Activated B cell treated with CpG ODN at 0.5 μM for 24 hours (primary cell): ENCODE results near the gene TXNDC2. TPM values are rescaled to one million over a fixed set of nuclear protein-coding genes. Genes with fewer than 3 reads are reported as not detected.

Experiments used
- ATAC-seq: fragments of 200-7000 bp; cut with Tn5 transposase; one replicate; pipeline ENCODE4 v1.10.0; 2021; ENCODE audit warnings: low read depth, mild to moderate bottlenecking, moderate library complexity
- CTCF ChIA-PET: fragments of 350-600 bp; sonication (Branson Sonifier 250); formaldehyde crosslinking; loops from one replicate; lab custom pipeline; 2021; ENCODE audit warnings: antibody characterized with exemption; lab: Charles Lee
- POLR2A ChIA-PET: fragments of 350-600 bp; sonication (Branson Sonifier 250); formaldehyde crosslinking; loops from one replicate; lab custom pipeline; 2021; ENCODE audit warnings: antibody characterized with exemption; lab: Charles Lee
- DNase-seq: peaks from one replicate; pipeline ENCODE4 v3.0.0; 2022
- H3K27ac Mint-ChIP-seq: one replicate; pipeline ENCODE4 v1.8.0; 2020; ENCODE audit warnings: mixed read lengths
- H3K27me3 Mint-ChIP-seq: one replicate; pipeline ENCODE4 v1.8.0; 2021; ENCODE audit warnings: mixed read lengths
- H3K36me3 Mint-ChIP-seq: one replicate; pipeline ENCODE4 v1.8.0; 2021; ENCODE audit warnings: low read depth, mixed read lengths
- H3K4me1 Mint-ChIP-seq: one replicate; pipeline ENCODE4 v1.8.0; 2021; ENCODE audit warnings: mixed read lengths
- H3K4me3 Mint-ChIP-seq: one replicate; pipeline ENCODE4 v1.8.0; 2020; ENCODE audit warnings: mild to moderate bottlenecking, mixed read lengths
- H3K9me3 Mint-ChIP-seq: one replicate; pipeline ENCODE4 v1.8.0; 2020; ENCODE audit warnings: mixed read lengths
- CTCF ChIP-seq: fragments of 200-600 bp; IDR thresholded peaks from one replicate; pipeline ENCODE4 v1.8.0; 2022; ENCODE audit warnings: antibody characterized with exemption, mild to moderate bottlenecking
- intact Hi-C: fragments of 100-400 bp; cut with micrococcal nuclease; formaldehyde crosslinking; loops from one replicate; pipeline ENCODE4 v1.15.1; 2024
- total RNA-seq: library from RNA; stranded (reverse); gene quantifications from 2 replicates; pipeline ENCODE4 v1.2.3, GENCODE V29; 2022

TXNDC2 gene
- total RNA-seq, 1 donor from 2014 or later = 0.13 TPM

GRCh38 chr18:9931678-9932077 is 45.9 kb downstream of the TXNDC2 start:
- ChIA-PET POLR2A (no interaction called here), CTCF (no interaction called here)
- Mint-ChIP-seq H3K9me3 (no peaks in the 10 kb centered on the region), H3K36me3 (peaks cover 33% of the 10 kb centered on the region), H3K27me3 (no peaks in the 10 kb centered on the region), H3K4me3 (no peak overlapping the region), H3K27ac (no peak overlapping the region), H3K4me1 (peaks cover 37% of the 10 kb centered on the region)
- TF ChIP-seq CTCF = no peak
- no peak for ATAC-seq
- no peak for DNase-seq
- intact Hi-C loops = loop anchor here (2.0 kb wide), 1 partner anchor 17 kb away; the partner anchor contains the start of gene VAPA

GRCh38 chr18:9933865-9934264 is 48.1 kb downstream of the TXNDC2 start:
- DNase-seq (no peak), ATAC-seq (no peak)
- H3K27me3 Mint-ChIP-seq = no peaks in the 10 kb centered on the region
- intact Hi-C loops = loop anchor here (2.0 kb wide), 1 partner anchor 13 kb away; no protein-coding TSS in a partner anchor
- H3K4me1 Mint-ChIP-seq = peaks cover 18% of the 10 kb centered on the region
- no peak overlapping the region for H3K27ac Mint-ChIP-seq
- peaks cover 52% of the 10 kb centered on the region for H3K36me3 Mint-ChIP-seq
- no peak overlapping the region for H3K4me3 Mint-ChIP-seq
- ChIA-PET POLR2A (no interaction called here), CTCF (no interaction called here)
- TF ChIP-seq CTCF = no peak
- H3K9me3 Mint-ChIP-seq = no peaks in the 10 kb centered on the region

- ChIA-PET CTCF (no interaction called here), POLR2A (no interaction called here)
- Mint-ChIP-seq H3K4me1 (peaks cover 14% of the 10 kb centered on the region), H3K4me3 (no peak overlapping the region), H3K27ac (no peak overlapping the region), H3K27me3 (no peaks in the 10 kb centered on the region), H3K9me3 (no peaks in the 10 kb centered on the region), H3K36me3 (peaks cover 52% of the 10 kb centered on the region)
- intact Hi-C loops = loop anchor here (2.0 kb wide), 1 partner anchor 13 kb away; no protein-coding TSS in a partner anchor
- DNase-seq = no peak
- no peak for TF ChIP-seq CTCF
- no peak for ATAC-seq
Observed at GRCh38 chr18:9934274-9934673, 48.5 kb downstream of the TXNDC2 start.

Other genes with a start within 250 kb of the TXNDC2 start
- 33.0 and 36.0 TPM in 2 replicates for gene RAB31, start 177.7 kb upstream of the TXNDC2 start, total RNA-seq
- gene VAPA, start 28.0 kb downstream of the TXNDC2 start, total RNA-seq = 114 and 124 TPM in 2 replicates